Activated CD8-positive, alpha-beta memory T cell treated with anti-CD3 and anti-CD28 coated beads, Interleukin-2, amount 10 ng/mL, durations not matched to agents 7 days and 5 days (primary cell): ENCODE data around the gene CMTM8. TPM values are rescaled to one million over a fixed set of nuclear protein-coding genes. Genes with fewer than 3 reads are reported as not detected.

Experiments
- ATAC-seq: fragments of 150-1000 bp; cut with Tn5 transposase; one replicate; pipeline ENCODE4 v1.10.0; 2021; ENCODE audit warnings: moderate library complexity
- CTCF ChIA-PET: fragments of 350-600 bp; sonication (Branson Sonifier 250); formaldehyde crosslinking; loops from one replicate; lab custom pipeline; 2021; ENCODE audit warnings: antibody characterized with exemption; lab: Charles Lee
- DNase-seq: peaks from one replicate; pipeline ENCODE4 v3.0.0-alpha.2; 2020
- H3K27ac Mint-ChIP-seq: one replicate; pipeline ENCODE4 v1.8.0; 2021; ENCODE audit warnings: mild to moderate bottlenecking, mixed read lengths
- H3K27me3 Mint-ChIP-seq: one replicate; pipeline ENCODE4 v1.8.0; 2021; ENCODE audit warnings: mixed read lengths
- H3K36me3 Mint-ChIP-seq: one replicate; pipeline ENCODE4 v1.8.0; 2021; ENCODE audit warnings: mild to moderate bottlenecking, mixed read lengths
- H3K4me1 Mint-ChIP-seq: one replicate; pipeline ENCODE4 v1.8.0; 2021; ENCODE audit warnings: mixed read lengths
- H3K4me3 Mint-ChIP-seq: one replicate; pipeline ENCODE4 v1.8.0; 2021; ENCODE audit warnings: mild to moderate bottlenecking, moderate library complexity, mixed read lengths
- H3K9me3 Mint-ChIP-seq: one replicate; pipeline ENCODE4 v1.8.0; 2022; ENCODE audit warnings: low read depth, mixed read lengths
- total RNA-seq, 2 experiments: library from RNA; stranded (reverse); gene quantifications; one replicate each; pipeline ENCODE4 v1.2.3, GENCODE V29; 2021

The CMTM8 gene
- total RNA-seq, 2 experiments from 2014 or later: 4.0 to 4.4 TPM

GRCh38 chr3:32392536-32393302 is 154.2 kb downstream of the CMTM8 start:
- H3K9me3 Mint-ChIP-seq: no peaks in the 10 kb centered on the region
- peak overlapping the region; percentile 93 for H3K27ac Mint-ChIP-seq
- H3K4me1 Mint-ChIP-seq: peaks cover 57% of the 10 kb centered on the region
- DNase-seq (peak; percentile 56), ATAC-seq (peak; percentile 35)
- CTCF ChIA-PET: interaction anchor here (1.7 to 3.5 kb wide), 3 partner anchors 16 to 105 kb away, joined by 5 to 36 read pairs (median 10); no protein-coding TSS in a partner anchor
- no peaks in the 10 kb centered on the region for H3K27me3 Mint-ChIP-seq
- H3K4me3 Mint-ChIP-seq: peak overlapping the region; percentile 95
- peaks cover 6% of the 10 kb centered on the region for H3K36me3 Mint-ChIP-seq

- Mint-ChIP-seq H3K4me3 (no peak overlapping the region), H3K4me1 (peaks cover 71% of the 10 kb centered on the region), H3K27me3 (no peaks in the 10 kb centered on the region), H3K36me3 (peaks cover 6% of the 10 kb centered on the region), H3K9me3 (no peaks in the 10 kb centered on the region), H3K27ac (peak overlapping the region; percentile 1)
- ATAC-seq (no peak), DNase-seq (no peak)
- CTCF ChIA-PET: interaction anchor here (0.7 to 6.1 kb wide), 10 partner anchors 12 to 218 kb away, joined by 3 to 42 read pairs (median 4); no protein-coding TSS in a partner anchor
Measured at GRCh38 chr3:32395496-32395895, 157.0 kb downstream of the CMTM8 start.

GRCh38 chr3:32397941-32398340 is 159.5 kb downstream of the CMTM8 start:
- H3K27ac Mint-ChIP-seq: peak overlapping the region; percentile 3
- no peak overlapping the region for H3K4me3 Mint-ChIP-seq
- DNase-seq: no peak
- CTCF ChIA-PET: interaction anchor here (0.7 to 6.1 kb wide), 11 partner anchors 15 to 267 kb away, joined by 3 to 42 read pairs (median 4); no protein-coding TSS in a partner anchor
- no peaks in the 10 kb centered on the region for H3K9me3 Mint-ChIP-seq
- H3K4me1 Mint-ChIP-seq: peaks cover 79% of the 10 kb centered on the region
- ATAC-seq: no peak
- no peaks in the 10 kb centered on the region for H3K27me3 Mint-ChIP-seq
- peaks cover 4% of the 10 kb centered on the region for H3K36me3 Mint-ChIP-seq

GRCh38 chr3:32398531-32398930 is 160.1 kb downstream of the CMTM8 start:
- Mint-ChIP-seq H3K4me1 (peaks cover 78% of the 10 kb centered on the region), H3K4me3 (no peak overlapping the region), H3K27me3 (no peaks in the 10 kb centered on the region), H3K9me3 (no peaks in the 10 kb centered on the region), H3K36me3 (peaks cover 4% of the 10 kb centered on the region), H3K27ac (peak overlapping the region; percentile 20)
- CTCF ChIA-PET: interaction anchor here (1.0 to 6.1 kb wide), 9 partner anchors 14 to 222 kb away, joined by 3 to 42 read pairs (median 8); no protein-coding TSS in a partner anchor
- ATAC-seq (no peak), DNase-seq (no peak)

GRCh38 chr3:32399030-32399620 is 160.6 kb downstream of the CMTM8 start:
- Mint-ChIP-seq H3K4me3 (no peak overlapping the region), H3K4me1 (peaks cover 75% of the 10 kb centered on the region), H3K9me3 (no peaks in the 10 kb centered on the region), H3K36me3 (peaks cover 6% of the 10 kb centered on the region), H3K27ac (peak overlapping the region; percentile 58), H3K27me3 (no peaks in the 10 kb centered on the region)
- ATAC-seq (peak; percentile 31), DNase-seq (no peak)
- CTCF ChIA-PET: interaction anchor here (1.3 to 6.1 kb wide), 9 partner anchors 14 to 223 kb away, joined by 3 to 42 read pairs (median 9); no protein-coding TSS in a partner anchor

GRCh38 chr3:32401126-32401525 is 162.6 kb downstream of the CMTM8 start:
- no peaks in the 10 kb centered on the region for H3K27me3 Mint-ChIP-seq
- CTCF ChIA-PET: interaction anchor here (0.8 to 2.7 kb wide), 4 partner anchors 23 to 67 kb away, joined by 4 to 18 read pairs (median 8); no protein-coding TSS in a partner anchor
- peaks cover 16% of the 10 kb centered on the region for H3K36me3 Mint-ChIP-seq
- H3K4me1 Mint-ChIP-seq: peaks cover 68% of the 10 kb centered on the region
- peak overlapping the region; percentile 93 for H3K27ac Mint-ChIP-seq
- H3K9me3 Mint-ChIP-seq: no peaks in the 10 kb centered on the region
- DNase-seq: no peak
- ATAC-seq: no peak
- H3K4me3 Mint-ChIP-seq: peak overlapping the region; percentile 76

GRCh38 chr3:32401556-32402081 is 163.1 kb downstream of the CMTM8 start:
- no peaks in the 10 kb centered on the region for H3K27me3 Mint-ChIP-seq
- CTCF ChIA-PET: interaction anchor here (1.0 to 5.9 kb wide), 6 partner anchors 23 to 66 kb away, joined by 3 to 25 read pairs (median 8); no protein-coding TSS in a partner anchor

GRCh38 chr3:32403663-32404062 is 165.2 kb downstream of the CMTM8 start:
- ATAC-seq: no peak
- peaks cover 20% of the 10 kb centered on the region for H3K36me3 Mint-ChIP-seq
- no peaks in the 10 kb centered on the region for H3K27me3 Mint-ChIP-seq
- H3K4me1 Mint-ChIP-seq: peaks cover 60% of the 10 kb centered on the region
- no peaks in the 10 kb centered on the region for H3K9me3 Mint-ChIP-seq
- no peak overlapping the region for H3K4me3 Mint-ChIP-seq
- CTCF ChIA-PET: interaction anchor here (0.7 to 5.9 kb wide), 3 partner anchors 12 to 64 kb away, joined by 3 to 25 read pairs (median 3); no protein-coding TSS in a partner anchor
- peak overlapping the region; percentile 80 for H3K27ac Mint-ChIP-seq
- DNase-seq: no peak

More at GRCh38 chr3:32401556-32402081, 163.1 kb downstream of the CMTM8 start:
- H3K4me1 Mint-ChIP-seq: peaks cover 65% of the 10 kb centered on the region
- no peaks in the 10 kb centered on the region for H3K9me3 Mint-ChIP-seq
- peak overlapping the region; percentile 76 for H3K4me3 Mint-ChIP-seq
- ATAC-seq (peak; percentile 87), DNase-seq (peak; percentile 81)
- H3K36me3 Mint-ChIP-seq: peaks cover 19% of the 10 kb centered on the region
- peak overlapping the region; percentile 93 for H3K27ac Mint-ChIP-seq

GRCh38 chr3:32404714-32405113 is 166.2 kb downstream of the CMTM8 start:
- Mint-ChIP-seq H3K36me3 (peaks cover 22% of the 10 kb centered on the region), H3K4me3 (no peak overlapping the region), H3K4me1 (peaks cover 51% of the 10 kb centered on the region), H3K27me3 (no peaks in the 10 kb centered on the region), H3K27ac (peak overlapping the region; percentile 57), H3K9me3 (no peaks in the 10 kb centered on the region)
- CTCF ChIA-PET: interaction anchor here (0.8 to 5.9 kb wide), 3 partner anchors 10 to 63 kb away, joined by 3 to 25 read pairs (median 5); no protein-coding TSS in a partner anchor
- ATAC-seq: no peak
- DNase-seq: no peak

GRCh38 chr3:32405155-32405554 is 166.7 kb downstream of the CMTM8 start:
- Mint-ChIP-seq H3K36me3 (peaks cover 22% of the 10 kb centered on the region), H3K4me1 (peaks cover 53% of the 10 kb centered on the region), H3K27me3 (no peaks in the 10 kb centered on the region), H3K4me3 (no peak overlapping the region), H3K9me3 (no peaks in the 10 kb centered on the region), H3K27ac (no peak overlapping the region)
- CTCF ChIA-PET: interaction anchor here (1.5 to 5.9 kb wide), 2 partner anchors 9 to 63 kb away, joined by 5 to 25 read pairs; no protein-coding TSS in a partner anchor
- ATAC-seq (no peak), DNase-seq (no peak)

GRCh38 chr3:32405711-32406323 is 167.3 kb downstream of the CMTM8 start:
- CTCF ChIA-PET: interaction anchor here (1.5 to 5.9 kb wide), 3 partner anchors 9 to 62 kb away, joined by 5 to 25 read pairs (median 8); no protein-coding TSS in a partner anchor
- DNase-seq: no peak
- Mint-ChIP-seq H3K27ac (no peak overlapping the region), H3K4me3 (no peak overlapping the region), H3K9me3 (no peaks in the 10 kb centered on the region), H3K36me3 (peaks cover 22% of the 10 kb centered on the region), H3K4me1 (peaks cover 52% of the 10 kb centered on the region), H3K27me3 (no peaks in the 10 kb centered on the region)
- ATAC-seq: no peak
